RWPE1 (cell line): ENCODE data around the gene TOMM40L.

Source experiments
- CTCF ChIA-PET: fragments of 350-600 bp; sonication (Branson Sonifier 250); formaldehyde crosslinking; extraction: SDS; loops from one replicate; lab custom pipeline; 2021; lab: Yijun Ruan, JAX
- POLR2A ChIA-PET: fragments of 400-600 bp; formaldehyde crosslinking; extraction: SDS; loops from one replicate; lab custom pipeline; 2020; ENCODE audit warnings: antibody characterized with exemption; ENCODE audit not compliant: low non-redundant PET; lab: Yijun Ruan, JAX
- DNase-seq: peaks from one replicate; pipeline ENCODE4 v3.0.0; 2012; ENCODE audit warnings: low spot score
- H3K27ac ChIP-seq: fragments of 450-650 bp; 2 replicates; pipeline ENCODE4 v1.5.1; 2017
- CTCF ChIP-seq: fragments of 450-650 bp; conservative IDR thresholded peaks from 2 replicates; pipeline ENCODE4 v1.5.1; 2017; ENCODE audit warnings: low read depth, mild to moderate bottlenecking

Gene TOMM40L

GRCh38 chr1:161196111-161196510 is 29.7 kb upstream of the TOMM40L start:
- CTCF ChIA-PET: no interaction called here
- POLR2A ChIA-PET: no interaction called here
- no peak overlapping the region for H3K27ac ChIP-seq

GRCh38 chr1:161196521-161197451 is 29.1 kb upstream of the TOMM40L start:
- no peak for TF ChIP-seq CTCF
- ChIA-PET CTCF (interaction anchor here (1.2 kb wide), 1 partner anchor 94 kb away, joined by 9 read pairs; no protein-coding TSS in a partner anchor), POLR2A (interaction anchor here (0.6 kb wide), 1 partner anchor 201 kb away, joined by 3 read pairs; no protein-coding TSS in a partner anchor)
- no peak overlapping the region for H3K27ac ChIP-seq
- no peak for DNase-seq

More at GRCh38 chr1:161196111-161196510, 29.7 kb upstream of the TOMM40L start:
- no peak for TF ChIP-seq CTCF
- DNase-seq: no peak

- H3K27ac ChIP-seq: peak overlapping the region; percentile 80
- TF ChIP-seq CTCF: no peak
- ChIA-PET POLR2A (interaction anchor here (0.6 kb wide), 1 partner anchor 200 kb away, joined by 3 read pairs; no protein-coding TSS in a partner anchor), CTCF (interaction anchor here (1.2 kb wide), 1 partner anchor 93 kb away, joined by 9 read pairs; no protein-coding TSS in a partner anchor)
- DNase-seq: no peak
These were observed 28.2 kb upstream of the TOMM40L start for GRCh38 chr1:161197560-161198193.

GRCh38 chr1:161198194-161198896 is 27.5 kb upstream of the TOMM40L start:
- DNase-seq: peak; percentile 31
- ChIA-PET CTCF (interaction anchor here (0.6 kb wide), 1 partner anchor 32 kb away, joined by 3 read pairs; no protein-coding TSS in a partner anchor), POLR2A (no interaction called here)
- TF ChIP-seq CTCF: no peak
- H3K27ac ChIP-seq: peak overlapping the region; percentile 80

GRCh38 chr1:161198897-161199431 is 26.9 kb upstream of the TOMM40L start, which contains the start of gene ADAMTS4:
ADAMTS4 (minus strand) TSS chr1:161199054; CDS start chr1:161198627, 427 bp downstream.
- no peak for TF ChIP-seq CTCF
- DNase-seq: no peak
- ChIA-PET POLR2A (no interaction called here), CTCF (interaction anchor here (0.6 to 0.7 kb wide), 2 partner anchors 32 to 183 kb away, joined by 3 read pairs; no protein-coding TSS in a partner anchor)
- peak within 1 kb of the TSS; percentile 80 for H3K27ac ChIP-seq
